ENCODE data around the gene NHLRC1.

The NHLRC1 gene

GRCh38 chr6:18139935-18140621 is 17.6 kb upstream of the NHLRC1 start:
- no peak for DNase-seq (ENCODE audit: low read depth)

GRCh38 chr6:18138906-18139305 is 16.4 kb upstream of the NHLRC1 start:
- no peak for DNase-seq (ENCODE audit: low read depth)

- DNase-seq (ENCODE audit: low read depth): no peak
Observed at GRCh38 chr6:18136260-18136659, 13.8 kb upstream of the NHLRC1 start.

GRCh38 chr6:18135171-18135570 is 12.7 kb upstream of the NHLRC1 start:
- no peak for DNase-seq (ENCODE audit: low read depth)

GRCh38 chr6:18132346-18132745 is 9.9 kb upstream of the NHLRC1 start:
- DNase-seq (ENCODE audit: low read depth): no peak

- DNase-seq (ENCODE audit: low read depth): no peak
Observed at GRCh38 chr6:18126121-18126520, 3.6 kb upstream of the NHLRC1 start.

GRCh38 chr6:18121580-18122127 is 823 bp downstream of the NHLRC1 start:
- DNase-seq (ENCODE audit: low read depth): no peak

GRCh38 chr6:18119236-18119635 is 3.2 kb downstream of the NHLRC1 start:
- no peak for DNase-seq (ENCODE audit: low read depth)

GRCh38 chr6:18118330-18118729 is 4.1 kb downstream of the NHLRC1 start:
- no peak for DNase-seq (ENCODE audit: low read depth)

- no peak for DNase-seq (ENCODE audit: low read depth)
Observed at GRCh38 chr6:18117136-18117535, 5.3 kb downstream of the NHLRC1 start.

GRCh38 chr6:18115356-18115755 is 7.1 kb downstream of the NHLRC1 start:
- DNase-seq (ENCODE audit: low read depth): no peak

GRCh38 chr6:18110162-18110561 is 12.3 kb downstream of the NHLRC1 start:
- DNase-seq (ENCODE audit: low read depth): no peak

GRCh38 chr6:18107061-18107460 is 15.4 kb downstream of the NHLRC1 start:
- DNase-seq (ENCODE audit: low read depth): no peak

- DNase-seq (ENCODE audit: low read depth): no peak
Observed at GRCh38 chr6:18102783-18103509, 19.5 kb downstream of the NHLRC1 start.

GRCh38 chr6:18101873-18102272 is 20.6 kb downstream of the NHLRC1 start:
- DNase-seq (ENCODE audit: low read depth): no peak

GRCh38 chr6:18101271-18101670 is 21.2 kb downstream of the NHLRC1 start:
- no peak for DNase-seq (ENCODE audit: low read depth)

- DNase-seq (ENCODE audit: low read depth): no peak
Observed at GRCh38 chr6:18100296-18100695, 22.2 kb downstream of the NHLRC1 start.

- DNase-seq (ENCODE audit: low read depth): no peak
Observed at GRCh38 chr6:18099511-18099910, 23.0 kb downstream of the NHLRC1 start.

GRCh38 chr6:18096423-18096822 is 26.1 kb downstream of the NHLRC1 start:
- DNase-seq (ENCODE audit: low read depth): no peak

- DNase-seq (ENCODE audit: low read depth): no peak
Observed at GRCh38 chr6:18091382-18091781, 31.1 kb downstream of the NHLRC1 start.

GRCh38 chr6:18090349-18090786 is 32.1 kb downstream of the NHLRC1 start:
- DNase-seq (ENCODE audit: low read depth): no peak

- no peak for DNase-seq (ENCODE audit: low read depth)
Observed at GRCh38 chr6:18088419-18089296, 33.8 kb downstream of the NHLRC1 start.

All from activated T-cell treated with anti-CD3 and anti-CD28 coated beads for 48 hours (primary cell).